ENCODE results near the gene KNTC1. TPM values are rescaled to one million over a fixed set of nuclear protein-coding genes. Genes with fewer than 3 reads are reported as not detected.
A peak's percentile ranks its signal among the peaks of the same experiment; 100 is the strongest.

KNTC1 gene
- total and polyA plus RNA-seq, 2 of the 13 experiments (the other 11 are each of a cell fraction or from before 2014, with no cell fraction given), result 45.1 to 57.6 TPM

GRCh38 chr12:122500685-122501488 is 26.2 kb upstream of the KNTC1 start, which contains the start of gene ZCCHC8 (continued):
- peak; percentile 75 for TF ChIP-seq ELF1 (CRISPR knock-in tag; IDR thresholded peaks at IDR 0.05)
- TF ChIP-seq NFKBIZ (CRISPR knock-in tag; IDR thresholded peaks at IDR 0.05), result 0 out of 2 replicates have a peak, but pooled peaks have one; percentile 27
- 0 out of 2 replicates have a peak, but pooled peaks have one; percentile 68 for TF ChIP-seq CC2D1A (CRISPR knock-in tag; IDR thresholded peaks at IDR 0.05)
- peak; percentile 97 for TF ChIP-seq ZNF143 (CRISPR knock-in tag; IDR thresholded peaks at IDR 0.05)
- TF ChIP-seq GATAD2A (CRISPR knock-in tag; IDR thresholded peaks at IDR 0.05), result no peak
- peak; percentile 89 for TF ChIP-seq ZNF619 (CRISPR knock-in tag; IDR thresholded peaks at IDR 0.05)
- no peak; the same call in 1 of the 2 replicates for TF ChIP-seq ZNF747 (CRISPR knock-in tag; IDR thresholded peaks at IDR 0.05; ENCODE audit: borderline replicate concordance)
- 0 out of 2 replicates have a peak, but pooled peaks have one; percentile 31 for TF ChIP-seq HNF1A (IDR thresholded peaks at IDR 0.05; ENCODE audit: low read depth)
- TF ChIP-seq HNF1A (CRISPR knock-in tag; IDR thresholded peaks at IDR 0.05; ENCODE audit: borderline replicate concordance), result peak; percentile 67; the same call in 1 of the 2 replicates
- TF ChIP-seq ARID5B (CRISPR knock-in tag; IDR thresholded peaks at IDR 0.05), result no peak
- TF ChIP-seq MYC (CRISPR knock-in tag; IDR thresholded peaks at IDR 0.05; ENCODE audit: borderline replicate concordance), result peak; percentile 66
- TF ChIP-seq ZNF879 (CRISPR knock-in tag; IDR thresholded peaks at IDR 0.05), result no peak
- peak; percentile 71 for TF ChIP-seq ERF (CRISPR knock-in tag; IDR thresholded peaks at IDR 0.05)
- peak; percentile 83 for TF ChIP-seq ZBTB38 (CRISPR knock-in tag; IDR thresholded peaks at IDR 0.05)
- TF ChIP-seq MTF2 (CRISPR knock-in tag; IDR thresholded peaks at IDR 0.05; ENCODE audit: borderline replicate concordance), result no peak
- no peak for TF ChIP-seq ZNF674 (CRISPR knock-in tag; IDR thresholded peaks at IDR 0.05; ENCODE audit: low read depth)
- TF ChIP-seq ZNF280D (CRISPR knock-in tag; IDR thresholded peaks at IDR 0.05), result 0 out of 2 replicates have a peak, but pooled peaks have one; percentile 79
- TF ChIP-seq GABPB1 (CRISPR knock-in tag; IDR thresholded peaks at IDR 0.05), result peak; percentile 89
- peak; percentile 35 for TF ChIP-seq MED8 (CRISPR knock-in tag; IDR thresholded peaks at IDR 0.05; ENCODE audit: insufficient replicate concordance)

Measured in HepG2 (cell line).